Measurements from ENCODE around the gene PLCH2.

The PLCH2 gene

DNA sequence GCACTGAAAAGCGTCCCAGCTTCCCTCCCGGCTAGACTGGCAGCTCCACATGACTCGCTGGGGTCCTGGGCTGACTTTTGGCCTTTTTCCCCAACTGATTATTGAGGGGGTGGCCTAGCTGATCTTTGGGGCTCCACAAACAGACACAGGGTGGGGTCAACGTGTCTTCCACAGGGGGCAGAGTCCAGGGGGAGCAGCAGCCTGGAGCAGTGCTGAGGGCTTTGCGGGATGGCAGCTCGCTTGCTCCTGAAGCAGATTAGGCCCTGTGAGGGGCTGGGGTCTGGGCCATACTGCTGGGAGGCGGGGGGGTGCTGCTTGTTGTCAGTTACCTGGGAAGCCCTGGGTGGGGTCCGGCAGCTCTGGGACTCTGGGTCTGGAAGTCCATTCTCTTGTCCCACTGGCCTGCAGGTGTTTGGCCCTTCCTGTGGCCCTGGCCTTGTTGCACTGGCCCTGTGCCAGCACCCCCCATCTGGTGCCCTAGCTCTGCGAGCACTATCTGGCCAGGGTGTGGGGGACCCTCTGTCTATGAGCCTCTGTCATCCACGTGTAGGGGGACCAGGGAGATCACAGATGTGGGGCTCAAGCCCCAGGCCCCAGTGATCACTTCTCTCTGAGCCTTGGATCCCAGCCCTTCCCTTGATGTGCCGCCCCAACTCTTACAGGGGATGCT, 66.3 kb downstream of the PLCH2 start:
- DNase-seq (ENCODE audit: extremely low read depth, insufficient read length), result no peak
- H3K27me3 ChIP-seq (replicated peaks; ENCODE audit: control insufficient read depth, insufficient read depth, low read length), result no peaks in the 10 kb centered on the region; the same call in 1 of the 2 replicates
- H3K36me3 ChIP-seq (ENCODE audit: control insufficient read depth, insufficient read depth, low read length), result no peaks in the 10 kb centered on the region
- H3K4me3 ChIP-seq (replicated peaks; ENCODE audit: low read depth, low read length), result no peak overlapping the region
- TF ChIP-seq, protein P1, sequence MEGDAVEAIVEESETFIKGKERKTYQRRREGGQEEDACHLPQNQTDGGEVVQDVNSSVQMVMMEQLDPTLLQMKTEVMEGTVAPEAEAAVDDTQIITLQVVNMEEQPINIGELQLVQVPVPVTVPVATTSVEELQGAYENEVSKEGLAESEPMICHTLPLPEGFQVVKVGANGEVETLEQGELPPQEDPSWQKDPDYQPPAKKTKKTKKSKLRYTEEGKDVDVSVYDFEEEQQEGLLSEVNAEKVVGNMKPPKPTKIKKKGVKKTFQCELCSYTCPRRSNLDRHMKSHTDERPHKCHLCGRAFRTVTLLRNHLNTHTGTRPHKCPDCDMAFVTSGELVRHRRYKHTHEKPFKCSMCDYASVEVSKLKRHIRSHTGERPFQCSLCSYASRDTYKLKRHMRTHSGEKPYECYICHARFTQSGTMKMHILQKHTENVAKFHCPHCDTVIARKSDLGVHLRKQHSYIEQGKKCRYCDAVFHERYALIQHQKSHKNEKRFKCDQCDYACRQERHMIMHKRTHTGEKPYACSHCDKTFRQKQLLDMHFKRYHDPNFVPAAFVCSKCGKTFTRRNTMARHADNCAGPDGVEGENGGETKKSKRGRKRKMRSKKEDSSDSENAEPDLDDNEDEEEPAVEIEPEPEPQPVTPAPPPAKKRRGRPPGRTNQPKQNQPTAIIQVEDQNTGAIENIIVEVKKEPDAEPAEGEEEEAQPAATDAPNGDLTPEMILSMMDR (IDR thresholded peaks at IDR 0.05; ENCODE audit: insufficient read depth, low read length, poor library complexity, severe bottlenecking), result no peak

DNA sequence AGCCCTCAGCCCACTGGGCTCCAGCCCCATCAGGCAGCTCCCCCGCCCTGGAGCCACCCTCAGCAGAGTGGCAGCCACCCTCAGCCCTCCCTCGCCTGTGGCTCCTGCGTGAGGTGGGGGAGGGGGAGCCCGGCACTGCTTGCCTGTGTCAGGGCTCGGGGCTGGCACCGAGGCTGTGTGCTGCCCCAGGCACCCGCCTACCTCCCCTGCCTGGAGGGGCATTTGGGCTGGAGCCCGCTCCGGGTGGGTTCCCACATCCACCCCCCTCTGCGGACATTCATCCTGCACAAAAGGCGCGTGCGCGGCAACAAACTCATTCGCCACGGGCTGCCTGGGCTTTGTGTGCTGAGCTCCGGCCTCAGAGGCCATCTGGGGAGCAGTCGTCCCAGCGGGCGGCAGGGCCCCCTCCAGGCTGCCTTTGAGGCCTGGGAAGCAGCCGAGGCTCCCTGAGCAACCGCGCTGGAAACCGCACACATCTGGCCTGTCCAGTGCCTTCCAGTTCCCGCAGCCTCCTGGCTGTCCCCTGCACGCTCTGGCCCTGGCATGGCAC, 67.5 kb downstream of the PLCH2 start:
- Histone ChIP-seq H3K36me3 (ENCODE audit: control insufficient read depth, insufficient read depth, low read length) (no peaks in the 10 kb centered on the region), H3K27me3 (replicated peaks; ENCODE audit: control insufficient read depth, insufficient read depth, low read length) (no peaks in the 10 kb centered on the region; the same call in 1 of the 2 replicates), H3K4me3 (replicated peaks; ENCODE audit: low read depth, low read length) (no peak overlapping the region)
- no peak for DNase-seq (ENCODE audit: extremely low read depth, insufficient read length)
- TF ChIP-seq, protein P1 (IDR thresholded peaks at IDR 0.05; ENCODE audit: insufficient read depth, low read length, poor library complexity, severe bottlenecking), result no peak

DNA sequence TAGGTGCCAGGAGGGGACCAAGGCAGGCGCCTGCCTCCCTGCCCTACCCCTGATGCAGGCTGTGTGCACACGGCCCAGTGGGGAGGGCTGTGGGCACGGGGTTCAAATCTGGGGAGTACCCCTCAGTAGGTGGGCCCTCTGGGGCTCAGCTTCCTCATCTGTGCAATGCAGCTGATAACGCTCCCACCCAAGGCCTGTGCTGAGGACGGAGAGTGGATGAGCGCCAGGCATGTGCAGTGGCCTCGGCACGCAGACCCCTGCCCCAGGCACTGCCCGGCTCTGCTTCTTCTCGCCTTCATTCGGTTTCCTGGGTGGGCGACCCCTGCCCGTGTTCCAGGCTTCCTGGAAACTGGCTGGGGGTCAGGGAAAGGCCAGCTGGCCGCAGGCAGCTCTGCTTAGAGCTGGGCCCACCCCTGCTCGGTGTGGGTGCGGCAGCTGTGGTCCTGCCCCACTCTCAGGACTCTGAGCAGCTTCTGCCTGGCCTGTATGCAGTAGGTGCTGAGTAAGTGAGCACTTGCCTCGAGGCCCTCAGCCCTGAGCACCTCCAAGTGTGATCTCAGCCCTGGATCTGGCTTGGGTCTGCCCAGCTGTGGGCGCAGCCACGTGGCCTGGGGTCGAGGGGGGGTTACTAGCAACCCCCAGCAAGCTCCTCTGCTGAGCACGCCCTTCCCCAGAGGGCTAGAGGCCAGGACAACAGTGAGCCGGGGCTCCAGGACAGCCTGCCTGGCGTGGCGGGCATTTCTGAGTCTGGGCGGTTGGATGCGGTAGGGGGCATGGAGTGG, 68.2 kb downstream of the PLCH2 start:
- TF ChIP-seq, protein P1 (IDR thresholded peaks at IDR 0.05; ENCODE audit: insufficient read depth, low read length, poor library complexity, severe bottlenecking), result no peak
- Histone ChIP-seq H3K4me3 (replicated peaks; ENCODE audit: low read depth, low read length) (no peak overlapping the region), H3K27me3 (replicated peaks; ENCODE audit: control insufficient read depth, insufficient read depth, low read length) (no peaks in the 10 kb centered on the region; the same call in 1 of the 2 replicates), H3K36me3 (ENCODE audit: control insufficient read depth, insufficient read depth, low read length) (no peaks in the 10 kb centered on the region)
- DNase-seq (ENCODE audit: extremely low read depth, insufficient read length), result no peak

DNA sequence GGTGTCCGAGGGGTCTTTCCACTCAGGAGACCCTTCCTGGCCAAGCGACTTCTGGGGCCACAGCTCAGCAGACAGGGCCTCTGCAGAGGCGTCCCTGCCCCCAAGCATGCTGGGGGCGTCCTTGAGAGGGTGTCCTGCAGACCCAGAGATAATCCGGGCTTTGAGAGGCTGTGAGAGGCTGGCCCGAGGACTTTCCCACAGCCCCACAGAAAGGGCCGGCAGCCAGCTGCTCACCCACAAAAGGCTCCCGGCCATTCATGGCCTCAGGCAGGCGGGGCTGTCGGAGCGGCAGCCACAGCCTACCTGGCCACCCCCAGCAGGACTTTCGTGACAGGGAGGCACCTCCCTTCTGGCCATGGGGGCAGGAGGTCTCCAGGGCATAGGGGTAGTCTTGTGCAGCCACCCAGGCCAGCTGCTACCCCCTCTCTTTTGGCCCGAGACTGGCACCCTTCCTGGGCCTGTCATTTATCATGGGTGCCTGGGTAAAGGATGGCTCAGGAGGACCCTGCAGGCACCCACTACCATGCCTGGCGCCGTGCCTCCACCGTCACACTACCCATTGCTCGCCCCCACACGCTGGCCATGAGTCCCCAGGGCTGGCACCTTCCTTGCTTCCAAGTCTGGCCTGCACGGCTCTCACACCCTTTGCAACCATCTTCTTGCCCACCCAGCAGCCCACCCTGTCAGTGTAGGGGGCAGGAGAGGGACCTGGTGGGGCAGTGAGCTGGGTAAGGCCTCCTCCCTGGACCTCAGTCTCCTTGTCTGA, 69.0 kb downstream of the PLCH2 start:
- Histone ChIP-seq H3K4me3 (replicated peaks; ENCODE audit: low read depth, low read length) (no peak overlapping the region), H3K36me3 (ENCODE audit: control insufficient read depth, insufficient read depth, low read length) (no peaks in the 10 kb centered on the region), H3K27me3 (replicated peaks; ENCODE audit: control insufficient read depth, insufficient read depth, low read length) (no peaks in the 10 kb centered on the region; the same call in 1 of the 2 replicates)
- TF ChIP-seq, protein P1 (IDR thresholded peaks at IDR 0.05; ENCODE audit: insufficient read depth, low read length, poor library complexity, severe bottlenecking), result no peak
- DNase-seq (ENCODE audit: extremely low read depth, insufficient read length), result no peak

DNA sequence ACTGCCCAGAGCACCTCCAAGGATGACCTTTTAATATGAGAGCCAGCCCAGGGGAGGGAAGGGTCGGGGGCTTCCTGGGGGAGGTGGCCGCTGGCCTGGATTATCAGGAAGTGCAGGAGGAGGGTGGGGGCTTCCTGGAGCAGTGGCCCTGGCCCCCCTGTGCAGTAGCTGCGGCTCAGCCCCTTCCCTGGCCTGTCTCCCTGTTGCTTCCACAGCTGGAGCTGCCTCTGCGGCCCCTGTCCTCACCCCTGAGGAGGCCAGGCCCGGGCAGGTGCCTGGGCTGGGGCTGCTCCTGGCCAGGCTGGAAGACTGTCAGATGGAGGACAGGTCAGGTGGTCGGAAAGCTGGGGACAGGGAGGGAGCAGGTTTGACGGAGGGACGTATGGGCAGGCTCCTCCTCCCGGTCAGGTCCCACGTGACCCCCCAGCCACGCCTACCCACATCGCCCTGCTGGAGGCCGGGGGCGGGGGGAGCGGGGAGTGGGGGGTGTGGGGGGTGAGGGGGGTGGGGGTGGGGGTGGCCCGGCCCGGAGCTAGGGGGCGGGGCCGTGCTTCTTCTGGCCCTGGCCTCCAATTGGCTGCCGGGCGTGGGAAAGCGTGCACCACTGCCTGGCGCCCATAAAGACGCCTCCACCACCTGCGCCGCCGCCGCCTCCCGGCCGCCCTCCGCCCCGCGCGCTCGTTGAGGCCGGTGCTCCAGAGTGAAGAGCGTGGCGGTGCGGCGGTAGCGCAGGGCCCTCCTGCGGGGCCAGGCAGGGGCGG, 69.8 kb downstream of the PLCH2 start:
- peak overlapping the region; percentile 77 for H3K4me3 ChIP-seq (replicated peaks; ENCODE audit: low read depth, low read length)
- peak; percentile 90 for DNase-seq (ENCODE audit: extremely low read depth, insufficient read length)

More for the DNA sequence above, 69.8 kb downstream of the PLCH2 start:
- no peaks in the 10 kb centered on the region; the same call in 1 of the 2 replicates for H3K27me3 ChIP-seq (replicated peaks; ENCODE audit: control insufficient read depth, insufficient read depth, low read length)
- TF ChIP-seq, protein P1 (IDR thresholded peaks at IDR 0.05; ENCODE audit: insufficient read depth, low read length, poor library complexity, severe bottlenecking), result no peak
- no peaks in the 10 kb centered on the region for H3K36me3 ChIP-seq (ENCODE audit: control insufficient read depth, insufficient read depth, low read length)
